D721Med (cell line): ENCODE results near the gene FAM174C.

Experiments used
- DNase-seq: peaks from one replicate; pipeline ENCODE4 v3.0.0; 2011; ENCODE audit warnings: low spot score; ENCODE audit not compliant: insufficient read length
- FAIRE-seq: peaks from 2 replicates; lab custom pipeline; 2011; peaks lifted over from hg19 to GRCh38; lab: Jason Lieb, UNC
- CTCF ChIP-seq: IDR thresholded peaks from 2 replicates; pipeline ENCODE4 v1.5.1; 2012; ENCODE audit warnings: mild to moderate bottlenecking, control low read depth; ENCODE audit not compliant: insufficient read depth; ENCODE audit errors: missing control alignments

The FAM174C gene

DNA sequence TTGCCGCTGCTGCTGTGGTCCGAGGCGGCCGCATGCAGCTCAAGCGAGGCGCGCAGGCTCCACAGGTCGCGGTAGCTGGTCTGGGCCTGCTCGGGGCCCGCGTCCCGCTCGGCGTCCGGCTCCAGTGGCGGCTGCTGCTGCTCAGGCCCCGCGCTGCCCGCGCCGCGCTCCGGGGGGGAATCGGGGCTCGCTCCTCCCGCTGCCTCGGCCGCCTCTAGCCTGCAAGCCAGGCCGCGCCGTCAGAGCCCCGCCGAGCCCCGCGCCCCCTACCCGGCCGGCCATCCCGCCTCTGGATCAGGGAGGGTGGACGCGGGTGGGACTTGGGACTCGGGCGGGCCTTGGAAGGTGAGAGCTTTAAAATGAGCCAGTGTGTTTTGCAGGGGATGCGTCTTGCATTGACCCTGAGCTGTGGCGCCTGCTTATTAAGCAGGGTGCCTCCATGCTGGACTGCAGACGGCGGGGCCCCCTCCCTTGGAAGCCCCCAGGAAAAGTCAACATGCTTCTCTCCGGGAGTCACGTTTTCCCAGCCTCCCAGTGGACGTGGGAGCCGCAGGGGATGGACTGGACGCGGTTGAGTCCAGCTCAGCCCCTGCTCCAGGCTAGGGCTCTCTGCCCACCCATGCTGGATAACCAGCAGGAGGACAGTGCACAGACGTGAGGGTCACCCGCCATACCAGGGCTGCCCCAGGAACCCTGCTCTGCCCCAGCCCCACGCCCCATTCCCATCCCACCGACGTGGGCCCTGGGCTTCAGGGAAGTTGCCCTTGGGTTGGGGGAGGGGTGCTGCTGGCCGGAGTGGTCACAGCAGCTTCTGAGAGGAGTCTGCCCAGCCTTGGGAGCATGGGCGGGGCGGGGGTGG, 45.2 kb upstream of the FAM174C start:
- DNase-seq (no peak), FAIRE-seq (no peak)
- no peak for TF ChIP-seq CTCF

DNA sequence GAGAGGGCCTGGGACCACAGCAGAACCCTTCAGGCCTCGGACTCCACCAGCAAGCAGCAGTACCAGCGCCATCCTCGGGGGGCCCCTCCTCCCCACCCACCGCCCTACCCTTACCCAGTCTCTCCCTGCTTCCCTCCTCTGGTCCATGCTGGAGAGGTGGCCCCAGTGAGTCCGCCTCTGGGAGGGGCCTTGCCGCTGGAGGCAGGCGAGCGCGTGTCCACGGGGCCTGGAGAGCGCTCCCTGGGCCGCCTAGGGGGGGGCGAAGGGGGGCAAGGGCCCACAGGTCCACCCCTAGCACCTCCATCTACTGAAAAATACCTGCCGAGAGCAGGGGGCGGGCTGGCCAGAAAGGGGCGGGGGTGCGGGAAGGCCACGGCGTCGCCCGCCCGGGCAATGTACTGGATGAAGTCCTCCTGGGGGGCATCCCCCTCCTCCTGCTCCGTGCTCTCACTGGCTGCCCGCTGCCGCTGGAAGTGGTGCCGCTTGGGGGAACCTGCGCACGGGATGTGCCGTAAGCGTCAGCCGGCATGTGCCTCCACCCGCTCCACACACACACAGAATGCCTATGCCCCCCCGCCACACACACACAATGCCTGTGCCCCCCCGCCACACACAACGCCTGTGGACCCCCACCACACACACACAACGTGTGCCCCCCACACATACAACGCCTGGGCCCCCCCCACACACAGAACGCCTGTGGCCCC, 44.4 kb upstream of the FAM174C start:
- FAIRE-seq: no peak

GRCh38 chr19:1231729-1232637, 43.3 kb upstream of the FAM174C start:
- no peak for FAIRE-seq
- no peak for DNase-seq
- no peak for TF ChIP-seq CTCF

More for the DNA sequence above, 44.4 kb upstream of the FAM174C start:
- DNase-seq: no peak
- TF ChIP-seq CTCF: no peak

DNA sequence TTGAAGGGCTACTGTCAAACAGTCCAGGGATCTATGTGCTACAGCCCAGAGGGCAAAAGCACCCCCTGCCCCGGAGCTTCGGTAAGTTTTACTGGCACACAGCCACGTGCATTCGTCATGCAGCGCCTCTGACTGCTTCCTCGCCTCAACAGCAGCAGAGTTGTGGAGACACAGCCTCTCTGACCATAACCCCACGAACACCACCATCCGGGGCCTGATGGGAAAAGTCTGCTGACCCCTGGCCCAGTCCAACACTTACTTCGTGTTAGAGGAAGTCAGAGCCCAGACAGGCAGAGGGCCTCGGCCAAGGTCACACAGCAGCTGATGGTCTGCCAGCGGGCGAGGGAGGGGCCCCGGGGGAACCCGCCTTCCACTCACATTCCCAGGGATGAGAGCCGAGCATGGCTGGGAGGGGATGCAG, 42.7 kb upstream of the FAM174C start:
- DNase-seq (no peak), FAIRE-seq (no peak)
- no peak for TF ChIP-seq CTCF

DNA sequence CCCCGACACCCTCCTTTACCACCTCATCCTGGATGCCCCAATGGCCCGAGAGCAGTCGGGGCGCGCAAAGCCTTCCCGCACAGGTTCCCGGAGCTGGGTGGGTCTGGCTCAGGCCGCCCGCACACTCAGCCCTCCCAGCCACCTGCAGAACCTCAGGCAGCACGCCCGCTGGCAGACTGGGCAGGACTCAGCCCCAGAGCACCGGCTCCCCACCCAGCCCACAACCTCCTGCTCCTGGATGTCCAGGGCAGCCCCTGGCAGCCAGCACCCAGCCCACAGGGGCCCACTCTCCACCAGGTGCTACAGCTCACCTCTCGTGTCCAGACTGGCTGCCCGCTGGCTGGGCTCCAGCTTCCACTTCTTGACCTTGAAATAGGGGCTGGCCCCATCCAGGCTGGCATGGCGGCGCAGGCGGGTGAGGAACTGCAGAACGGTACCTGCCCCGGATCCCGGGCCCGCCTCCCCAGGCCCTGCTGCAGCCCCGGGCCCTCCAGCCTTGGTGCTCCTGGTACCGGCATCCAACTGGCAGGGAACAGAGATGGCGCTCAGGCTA, 42.1 kb upstream of the FAM174C start:
- FAIRE-seq (no peak), DNase-seq (no peak)
- TF ChIP-seq CTCF: no peak

DNA sequence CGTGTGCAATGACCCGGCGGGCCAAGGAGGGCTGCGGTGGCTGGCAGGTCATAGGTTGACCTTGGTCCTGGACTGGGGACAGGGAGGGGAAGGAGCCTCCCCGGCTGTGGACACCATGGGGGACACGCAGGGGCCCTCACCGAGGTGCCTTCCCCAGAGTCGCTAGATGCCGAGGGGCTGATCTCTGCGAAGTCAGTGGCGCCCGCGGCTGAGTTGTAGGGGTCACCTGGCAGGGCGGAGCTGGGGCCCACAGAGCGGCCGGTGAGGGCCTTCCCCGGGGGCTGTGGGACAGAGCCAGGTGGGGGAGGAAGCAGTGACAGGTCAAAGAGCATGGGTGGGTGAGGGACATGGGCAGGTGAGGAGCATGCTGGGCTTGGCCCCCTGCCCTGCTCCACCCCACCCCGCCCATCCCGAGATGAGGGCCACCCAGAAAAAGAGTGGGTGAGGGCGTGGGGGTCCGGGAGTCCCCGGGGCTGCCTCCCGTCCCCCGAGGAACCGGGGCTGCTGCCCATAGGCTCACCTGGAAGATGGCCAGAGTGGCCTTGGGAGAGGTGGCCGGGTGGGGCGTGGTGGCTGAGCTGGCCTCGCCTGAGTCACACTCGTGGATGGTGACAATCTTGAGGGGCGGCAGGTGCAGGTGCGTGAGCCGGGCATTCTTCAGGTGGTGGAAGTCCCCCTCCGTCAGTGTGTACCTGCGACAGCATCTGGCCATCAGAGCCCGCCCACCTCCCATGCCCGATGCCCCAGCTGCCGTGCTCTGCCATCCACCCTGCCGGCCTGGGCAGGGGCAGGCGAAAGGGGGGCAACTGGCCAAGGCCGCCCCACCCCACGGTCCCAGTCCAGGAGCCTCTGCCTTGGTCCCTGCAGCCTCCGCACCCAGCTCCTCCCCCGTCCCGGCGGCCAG, 41.0 kb upstream of the FAM174C start:
- FAIRE-seq (no peak), DNase-seq (no peak)
- no peak for TF ChIP-seq CTCF
